Stimulated activated naive CD4-positive, alpha-beta T cell (primary cell): Measurements from ENCODE around the gene FRAS1.
"Not testable (repeated sequence)": the region's sequence is repeated elsewhere in the genome, so short reads cannot be mapped to it uniquely, and the experiment has no call there.

Experiments
- DNase-seq, 6 experiments: peaks; one replicate each; lab custom pipeline; 2025; lab: John Stamatoyannopoulos, UW

The FRAS1 gene

DNA sequence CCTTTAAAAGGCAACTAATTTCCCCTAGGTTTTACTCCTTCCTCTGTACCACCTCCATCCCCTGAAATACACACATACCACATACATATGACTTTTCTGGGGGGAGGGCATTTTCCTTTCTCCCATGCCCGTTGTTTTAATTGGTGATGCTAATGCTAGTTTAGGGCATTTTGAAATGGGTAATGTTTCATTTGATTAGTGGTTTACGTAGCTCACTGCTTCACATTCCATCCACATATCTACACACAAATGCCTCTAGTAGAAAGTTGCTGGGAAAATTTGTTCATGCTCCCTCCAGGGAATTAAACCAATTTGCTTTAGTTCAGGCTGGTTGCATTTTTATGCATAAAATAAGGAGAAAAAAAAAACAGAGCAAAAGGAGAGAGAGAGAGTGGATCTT, 231.2 kb downstream of the FRAS1 start:
- no peak for DNase-seq

- DNase-seq = no peak
These were observed 234.2 kb downstream of the FRAS1 start for GRCh38 chr4:78291277-78291676.

DNA sequence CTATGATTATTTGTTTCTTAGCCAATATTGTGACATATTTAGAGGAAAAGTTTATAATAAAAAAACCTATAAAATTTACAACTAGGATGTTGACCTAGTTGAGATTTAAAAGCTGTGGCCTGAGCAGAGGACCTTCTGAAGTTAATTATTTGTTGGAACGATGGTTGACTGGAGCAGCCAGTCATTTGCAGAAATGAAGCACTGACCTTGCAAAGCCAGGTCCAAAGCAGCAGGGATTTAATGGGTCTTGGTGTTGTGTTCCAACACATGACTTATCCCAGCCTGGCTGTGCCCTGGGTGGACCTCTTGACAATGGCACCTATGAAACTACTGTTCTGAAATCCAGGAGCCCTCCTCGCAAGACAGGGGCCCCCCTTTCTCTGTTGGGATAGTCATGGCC, 235.2 kb downstream of the FRAS1 start:
- no peak for DNase-seq

GRCh38 chr4:78292856-78293255, 235.7 kb downstream of the FRAS1 start:
- no peak for DNase-seq

DNA sequence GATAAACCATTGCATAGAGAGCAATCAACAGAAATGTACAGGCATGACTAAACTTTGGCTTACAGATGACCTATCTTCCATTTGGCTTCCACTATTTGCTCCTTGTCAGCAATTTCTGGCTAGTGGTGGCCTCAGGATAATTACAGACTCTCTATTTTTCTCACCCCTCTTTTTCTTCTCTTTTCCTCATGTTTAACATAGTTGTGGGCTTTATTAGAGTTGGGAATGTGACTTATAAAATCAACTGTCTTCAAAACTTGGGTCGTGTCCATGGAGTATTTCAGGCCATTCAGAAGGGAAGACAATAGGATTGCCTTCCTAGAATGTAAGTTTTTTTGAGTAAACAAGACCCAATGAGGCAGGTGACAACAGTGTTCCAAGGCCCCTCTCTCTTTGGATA, 236.2 kb downstream of the FRAS1 start:
- no peak for DNase-seq

DNA sequence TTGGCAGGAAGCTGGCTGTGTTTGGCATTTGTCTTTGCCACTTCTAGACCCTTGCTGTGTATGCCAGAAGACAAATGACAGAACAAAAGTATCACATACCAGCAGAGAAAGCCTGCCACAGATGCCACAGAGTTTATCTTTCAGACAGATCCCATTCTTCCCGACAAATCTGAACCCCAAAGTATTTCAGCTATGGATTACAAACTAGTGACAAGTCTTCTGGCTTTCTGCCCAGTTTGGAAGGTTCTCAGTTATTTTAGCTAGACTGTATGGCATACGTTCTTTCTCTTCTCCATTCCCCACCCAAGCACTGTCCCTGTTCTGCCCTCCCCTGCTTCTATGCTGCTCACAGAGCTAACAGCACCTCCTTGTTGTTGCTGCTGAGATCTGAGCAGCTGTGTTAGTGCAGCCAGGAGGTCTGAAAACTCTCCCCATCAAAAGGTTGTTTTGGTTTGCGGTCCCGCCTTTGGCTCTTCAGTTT, 236.7 kb downstream of the FRAS1 start:
- no peak for DNase-seq

GRCh38 chr4:78296261-78296660, 239.1 kb downstream of the FRAS1 start:
- DNase-seq = no peak

DNA sequence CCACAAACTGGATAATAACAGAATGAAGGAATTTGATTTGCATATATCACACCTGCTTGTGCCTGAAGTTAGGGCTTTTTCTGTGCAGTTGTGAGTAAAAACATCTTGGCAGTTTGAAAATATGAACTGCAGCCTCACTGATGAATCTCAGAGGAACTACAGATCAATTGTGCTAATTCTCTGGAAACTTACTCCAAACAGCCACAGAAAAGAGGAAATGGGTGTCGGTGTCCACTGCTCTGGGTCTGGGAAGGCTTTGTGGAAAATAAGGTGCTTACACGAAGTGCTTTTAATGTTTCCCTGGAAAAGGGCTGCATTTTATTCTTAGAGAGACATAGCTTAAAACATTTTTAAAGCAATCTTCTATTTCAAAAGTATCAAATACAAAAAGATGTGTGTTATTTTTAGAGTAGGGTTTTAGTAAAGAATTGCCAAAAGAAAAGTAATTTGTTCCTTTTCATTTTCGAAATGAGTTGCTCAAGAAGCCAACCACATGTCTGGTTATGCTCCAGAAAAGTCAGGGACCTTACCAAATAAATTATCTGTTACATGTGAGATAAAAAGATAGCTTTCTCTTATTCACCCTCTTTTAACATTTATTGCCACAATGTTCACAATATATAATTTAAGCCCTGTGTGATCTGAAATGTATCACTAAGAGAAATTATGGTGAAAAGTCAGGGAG, 240.1 kb downstream of the FRAS1 start:
- DNase-seq = no peak

DNA sequence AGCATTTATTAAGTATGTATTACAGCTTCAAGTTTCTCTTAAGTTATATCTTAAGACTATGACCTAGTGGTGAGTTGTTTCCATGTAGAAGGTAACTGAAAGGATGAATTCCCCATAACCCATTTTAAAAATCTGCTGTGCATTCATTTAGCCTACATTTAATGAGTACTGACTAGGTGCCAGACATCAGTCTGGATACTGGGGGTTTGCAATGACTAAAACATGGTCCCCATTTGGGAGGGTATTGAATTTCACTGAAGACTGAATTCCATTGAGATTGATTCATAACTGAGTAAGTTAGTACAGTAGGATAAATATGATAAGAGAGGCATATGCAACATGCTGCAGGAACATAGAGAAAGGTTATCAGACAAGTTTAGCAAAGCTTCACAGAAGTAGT, 241.5 kb downstream of the FRAS1 start:
- no peak for DNase-seq

DNA sequence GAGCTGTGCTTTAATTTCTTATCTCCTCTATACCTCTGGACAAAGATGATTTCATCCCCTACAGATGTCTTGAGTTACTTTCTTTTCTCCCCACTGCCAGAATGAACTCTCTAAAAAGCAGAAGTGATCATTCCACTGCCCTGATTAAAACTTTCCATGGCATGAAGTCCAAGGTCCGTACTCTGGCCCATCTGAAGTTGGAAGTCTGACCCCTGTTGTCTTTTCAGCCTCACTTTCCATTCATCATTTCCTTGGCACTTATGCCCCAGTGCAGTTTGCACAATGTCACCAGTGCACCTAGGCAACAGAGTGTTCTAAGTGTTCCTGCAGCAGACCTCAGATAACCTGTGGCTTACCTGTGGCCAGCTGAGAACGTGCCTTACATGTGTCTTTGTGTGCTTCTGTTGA, 242.4 kb downstream of the FRAS1 start:
- no peak for DNase-seq

GRCh38 chr4:78307263-78307662, 250.1 kb downstream of the FRAS1 start:
- DNase-seq = not testable (repeated sequence)

DNA sequence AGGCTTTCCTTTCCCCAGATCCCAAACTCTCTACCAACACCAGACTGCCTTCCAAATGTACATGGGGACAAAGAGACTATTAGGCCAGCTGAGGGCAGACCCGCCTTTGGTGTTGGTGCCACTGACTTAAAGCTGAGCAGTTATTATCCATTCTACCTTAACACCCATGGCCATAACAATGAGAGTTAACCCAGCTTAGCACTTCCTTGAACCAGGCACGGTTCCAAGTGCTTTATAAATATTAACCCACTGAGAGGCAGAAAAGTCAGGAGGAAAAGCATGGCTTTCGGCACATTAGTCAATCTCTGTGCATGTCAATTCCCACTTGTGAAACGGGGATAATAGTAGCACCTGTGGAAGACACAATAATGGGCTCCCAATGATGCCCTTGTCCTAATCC, 251.4 kb downstream of the FRAS1 start:
- DNase-seq = no peak

DNA sequence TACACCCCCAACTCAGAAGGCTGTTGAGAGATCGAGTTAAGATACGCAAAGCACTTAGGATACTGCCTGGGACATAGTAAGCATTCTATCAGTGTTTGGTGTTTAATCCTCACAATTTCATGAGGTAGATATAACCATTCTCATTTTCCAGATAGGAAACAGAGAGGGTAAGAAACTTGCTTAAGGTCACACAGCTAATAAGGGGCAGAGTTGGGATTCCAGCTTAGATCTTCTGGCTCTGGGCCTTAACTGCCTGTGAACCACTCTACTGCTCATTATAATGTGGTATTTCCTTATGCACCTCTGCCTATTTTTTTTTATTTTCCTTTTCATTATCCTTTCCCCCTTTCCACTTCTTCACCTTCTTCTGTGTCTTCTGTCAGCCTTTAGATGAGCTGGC, 252.2 kb downstream of the FRAS1 start:
- DNase-seq = no peak

- no peak for DNase-seq
These were observed 253.1 kb downstream of the FRAS1 start for GRCh38 chr4:78310007-78310739.

GRCh38 chr4:78310740-78311115, 253.6 kb downstream of the FRAS1 start:
- no peak for DNase-seq

DNA sequence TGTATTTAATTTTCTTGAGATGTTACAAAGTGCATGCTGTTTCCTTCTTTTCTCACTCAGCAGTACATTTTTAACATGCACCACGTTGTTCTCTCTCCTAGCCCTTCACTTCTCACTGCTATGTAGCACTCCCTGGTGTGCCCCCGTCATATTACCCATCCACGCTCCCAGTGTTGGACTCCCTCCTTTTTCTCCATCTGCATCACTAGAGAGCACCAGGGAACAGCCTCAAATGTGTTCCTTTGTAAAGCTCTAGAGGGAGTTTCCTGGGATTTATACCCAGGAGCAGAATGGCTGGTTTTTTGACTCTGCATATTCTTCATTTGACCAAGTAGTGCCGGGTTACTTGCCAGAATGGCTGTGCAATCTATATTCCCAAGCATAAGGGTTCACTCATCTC, 254.2 kb downstream of the FRAS1 start:
- DNase-seq = no peak

DNA sequence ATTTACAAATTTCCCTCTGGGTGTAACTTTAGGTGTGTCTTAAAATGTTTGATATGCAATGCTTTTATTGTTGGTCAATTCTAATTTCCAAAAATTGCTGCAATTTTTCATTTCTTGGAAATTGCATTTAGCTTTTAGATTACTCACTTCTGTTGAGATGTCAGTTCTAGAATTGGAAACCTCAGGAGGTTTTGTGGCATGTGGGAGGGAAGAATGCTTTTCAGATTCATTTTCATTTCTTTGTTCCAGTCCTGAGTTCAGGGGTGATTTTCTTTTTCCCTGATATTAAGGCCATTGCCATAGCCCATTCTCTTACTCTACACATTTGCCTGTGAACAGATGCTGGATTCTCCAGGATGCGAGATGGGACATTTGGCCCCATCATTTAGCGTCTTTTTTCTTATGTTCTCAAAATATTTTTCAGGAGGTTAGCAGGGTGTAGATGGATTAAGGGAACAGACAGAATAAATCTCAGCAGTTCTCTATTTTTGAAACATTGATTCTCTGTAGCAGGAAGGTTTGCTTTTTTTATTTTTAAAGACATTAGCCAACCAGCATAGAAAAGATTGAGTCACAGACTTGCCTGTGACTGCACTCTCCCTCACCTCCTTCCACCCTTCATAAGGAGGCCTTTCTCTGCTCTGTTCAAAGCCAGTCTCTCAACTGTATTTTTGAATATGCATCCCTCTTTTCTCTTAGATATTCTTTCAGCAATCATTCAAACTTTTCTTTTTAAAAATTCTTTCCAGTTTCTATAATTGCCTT, 256.0 kb downstream of the FRAS1 start:
- DNase-seq = no peak

GRCh38 chr4:78313754-78314120, 256.6 kb downstream of the FRAS1 start:
- no peak for DNase-seq

- DNase-seq = no peak
These were observed 261.0 kb downstream of the FRAS1 start for GRCh38 chr4:78318126-78318525.

GRCh38 chr4:78320349-78320935, 263.3 kb downstream of the FRAS1 start:
- DNase-seq = no peak

- DNase-seq = no peak
These were observed 264.9 kb downstream of the FRAS1 start for GRCh38 chr4:78322032-78322431.

- no peak for DNase-seq
These were observed 266.3 kb downstream of the FRAS1 start for GRCh38 chr4:78323439-78323838.

- no peak for DNase-seq
These were observed 267.5 kb downstream of the FRAS1 start for GRCh38 chr4:78324625-78325024.
